Measurements from ENCODE around the gene SEMA5A.

DNA sequence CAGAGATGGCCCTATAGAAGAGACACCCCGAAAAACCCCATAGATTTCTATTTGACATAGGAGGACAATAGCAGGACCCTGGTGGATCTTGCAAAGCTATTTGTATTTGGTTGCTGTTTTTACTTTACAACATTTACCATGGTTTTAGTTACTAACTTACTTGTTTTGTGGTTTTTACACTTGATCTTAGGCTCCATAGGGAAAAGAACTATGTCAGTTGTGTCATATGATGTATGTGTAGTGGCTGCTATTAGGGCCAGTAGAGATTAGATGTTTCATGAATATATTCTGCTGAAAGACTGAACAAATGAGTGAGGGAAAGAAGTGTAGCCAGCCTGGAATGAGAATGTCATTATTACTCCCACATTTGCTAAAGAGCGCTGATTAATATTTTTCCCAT lies 388.1 kb downstream of the SEMA5A start:
- no peak for TF ChIP-seq SUZ12 (IDR thresholded peaks at IDR 0.05; ENCODE audit: extremely low read depth, insufficient read depth, insufficient read length)
- TF ChIP-seq YY1 (IDR thresholded peaks at IDR 0.05; ENCODE audit: insufficient read depth, insufficient read length) = no peak

Measured in NT2/D1 (cell line).